GM23338 (cell line): ENCODE data around the gene GRIA4. TPM values are rescaled to one million over a fixed set of nuclear protein-coding genes. Genes with fewer than 3 reads are reported as not detected.

Experiments used
- ATAC-seq: fragments of 200-7000 bp; cut with Tn5 transposase; 3 replicates; pipeline ENCODE4 v1.9.1; 2020
- DNase-seq: peaks from one replicate; pipeline ENCODE4 v3.0.0-alpha.2; 2015; ENCODE audit warnings: low spot score
- H2AFZ ChIP-seq: fragments of 200-600 bp; sonication (generic); 2 replicates; pipeline ENCODE4 v1.8.0; 2016; ENCODE audit warnings: antibody characterized with exemption, mild to moderate bottlenecking, moderate library complexity
- H3F3A ChIP-seq: fragments of 200-600 bp; sonication (generic); replicated peaks from 2 replicates; pipeline ENCODE4 v1.8.0; 2017; ENCODE audit warnings: antibody characterized with exemption, mixed run types, low read depth
- H3K27ac ChIP-seq: fragments of 200-600 bp; sonication (generic); 2 replicates; pipeline ENCODE4 v1.6.1; 2016; ENCODE audit warnings: low read depth
- H3K27me3 ChIP-seq: fragments of 200-600 bp; sonication (generic); 2 replicates; pipeline ENCODE4 v1.8.0; 2016; ENCODE audit warnings: mild to moderate bottlenecking, mixed run types, moderate library complexity; ENCODE audit not compliant: insufficient read depth
- H3K36me3 ChIP-seq: fragments of 200-600 bp; sonication (generic); 2 replicates; pipeline ENCODE4 v1.8.0; 2016; ENCODE audit warnings: mild to moderate bottlenecking; ENCODE audit not compliant: insufficient read depth
- H3K4me1 ChIP-seq: fragments of 200-600 bp; sonication (generic); 2 replicates; pipeline ENCODE4 v1.8.0; 2016; ENCODE audit warnings: mild to moderate bottlenecking, moderate library complexity; ENCODE audit not compliant: insufficient read depth
- H3K4me2 ChIP-seq: fragments of 200-600 bp; sonication (generic); 2 replicates; pipeline ENCODE4 v1.7.1; 2017; ENCODE audit warnings: mixed run types
- H3K4me3 ChIP-seq: fragments of 200-600 bp; sonication (generic); 2 replicates; pipeline ENCODE4 v1.6.1; 2016; ENCODE audit warnings: mixed run types
- H3K79me2 ChIP-seq: fragments of 200-600 bp; sonication (generic); replicated peaks from 2 replicates; pipeline ENCODE4 v1.8.0; 2017; ENCODE audit warnings: mild to moderate bottlenecking; ENCODE audit not compliant: insufficient read depth
- H3K9me2 ChIP-seq: fragments of 200-600 bp; sonication (generic); 2 replicates; pipeline ENCODE4 v1.8.0; 2017; ENCODE audit not compliant: insufficient read depth
- H4K20me1 ChIP-seq: fragments of 200-600 bp; sonication (generic); replicated peaks from 2 replicates; pipeline ENCODE4 v1.8.0; 2017; ENCODE audit warnings: mild to moderate bottlenecking; ENCODE audit not compliant: insufficient read depth
- H3K27ac Mint-ChIP-seq: 2 replicates; pipeline ENCODE4 v1.8.0; 2020; ENCODE audit warnings: inconsistent platforms, mild to moderate bottlenecking, moderate library complexity, mixed read lengths
- H3K27me3 Mint-ChIP-seq: 3 replicates; pipeline ENCODE4 v1.8.0; 2022; ENCODE audit warnings: low read depth, mild to moderate bottlenecking, moderate library complexity, mixed read lengths, inconsistent platforms; ENCODE audit not compliant: insufficient read depth, poor library complexity
- H3K36me3 Mint-ChIP-seq: 3 replicates; pipeline ENCODE4 v1.8.0; 2021; ENCODE audit warnings: low read depth, mild to moderate bottlenecking, inconsistent platforms, moderate library complexity, mixed read lengths
- H3K4me1 Mint-ChIP-seq: 3 replicates; pipeline ENCODE4 v1.8.0; 2020; ENCODE audit warnings: mild to moderate bottlenecking, inconsistent platforms, mixed read lengths
- H3K4me3 Mint-ChIP-seq: 3 replicates; pipeline ENCODE4 v1.8.0; 2021; ENCODE audit warnings: moderate library complexity, mild to moderate bottlenecking, inconsistent platforms, mixed read lengths
- H3K9me3 Mint-ChIP-seq: 3 replicates; pipeline ENCODE4 v1.8.0; 2020; ENCODE audit warnings: moderate library complexity, mild to moderate bottlenecking, inconsistent platforms, mixed read lengths
- CREB1 ChIP-seq: fragments of 250-450 bp; sonication (Bioruptor Pico); IDR thresholded peaks from 2 replicates; pipeline ENCODE4 v1.5.0; 2020; ENCODE audit warnings: low read depth, mild to moderate bottlenecking, moderate library complexity
- EZH2 ChIP-seq: fragments of 200-600 bp; sonication (generic); IDR thresholded peaks from one replicate; pipeline ENCODE4 v1.8.0; 2017; ENCODE audit warnings: antibody characterized with exemption, mild to moderate bottlenecking, low read depth; ENCODE audit not compliant: unreplicated experiment
- EZH2phosphoT487 ChIP-seq: fragments of 200-600 bp; sonication (generic); IDR thresholded peaks from one replicate; pipeline ENCODE4 v1.8.1; 2018; ENCODE audit warnings: antibody characterized with exemption; ENCODE audit not compliant: unreplicated experiment
- JUNB ChIP-seq: IDR thresholded peaks from one replicate; pipeline ENCODE4 v1.6.1; 2016; ENCODE audit warnings: antibody characterized with exemption; ENCODE audit not compliant: unreplicated experiment
- NANOG ChIP-seq: IDR thresholded peaks from 2 replicates; pipeline ENCODE4 v1.6.1; 2016; ENCODE audit warnings: antibody characterized with exemption, borderline replicate concordance
- POLR2AphosphoS5 ChIP-seq: IDR thresholded peaks from 2 replicates; pipeline ENCODE4 v1.6.1; 2016; ENCODE audit warnings: antibody characterized with exemption, low read depth
- REST ChIP-seq: IDR thresholded peaks from one replicate; pipeline ENCODE4 v1.6.1; 2018; ENCODE audit warnings: antibody characterized with exemption; ENCODE audit not compliant: unreplicated experiment
- STAT1 ChIP-seq: IDR thresholded peaks from one replicate; pipeline ENCODE4 v1.6.1; 2016; ENCODE audit warnings: antibody characterized with exemption; ENCODE audit not compliant: unreplicated experiment
- ZNF331 ChIP-seq: fragments of 250-450 bp; sonication (Bioruptor Pico); IDR thresholded peaks from 2 replicates; pipeline ENCODE4 v1.5.0; 2020; ENCODE audit warnings: low read depth, mild to moderate bottlenecking, moderate library complexity
- polyA plus RNA-seq: library from polyadenylated mRNA; unstranded; fragments of >200 nt; fragmentation: Nextera tagmentation; extraction: Ambion mirVana; gene quantifications from 2 replicates; pipeline ENCODE4 v1.2.1, GENCODE V29; 2016
- total RNA-seq: library from RNA; depleted of rRNA; stranded (reverse); fragments of >200 nt; shearing (Covaris generic); gene quantifications from 2 replicates; pipeline ENCODE4 v1.2.3, GENCODE V29; 2014
- TF ChIP-seq, protein P1 (sequence below): fragments of 250-450 bp; sonication (Bioruptor Pico); IDR thresholded peaks from 2 replicates; pipeline ENCODE4 v1.5.0; 2020; ENCODE audit warnings: mild to moderate bottlenecking, moderate library complexity
- TF ChIP-seq, protein P2 (sequence below), 2 experiments: fragments of 200-600 bp in 1 of 2; sonication (generic) in 1 of 2; conservative IDR thresholded peaks; 2 replicates each; pipeline versions ENCODE4 v1.5.1 to v1.6.1; 2016 to 2017; ENCODE audit warnings: antibody characterized with exemption in 2 of 2, low read depth in 2 of 2, mild to moderate bottlenecking in 2 of 2, moderate library complexity in 1 of 2

The GRIA4 gene
- total and polyA plus RNA-seq, 2 experiments from 2014 or later = 17.8 to 71.1 TPM

GRCh38 chr11:105840391-105840790, 230.5 kb downstream of the GRIA4 start:
- H2AFZ ChIP-seq = no peak overlapping the region
- Mint-ChIP-seq H3K27ac (no peak overlapping the region), H3K9me3 (no peaks in the 10 kb centered on the region), H3K27me3 (no peaks in the 10 kb centered on the region), H3K36me3 (no peaks in the 10 kb centered on the region), H3K4me1 (no peaks in the 10 kb centered on the region), H3K4me3 (no peak overlapping the region)
- H3K27me3 ChIP-seq = no peaks in the 10 kb centered on the region
- no peaks in the 10 kb centered on the region for H3K79me2 ChIP-seq
- no peak overlapping the region for H3K27ac ChIP-seq
- no peaks in the 10 kb centered on the region for H3K4me1 ChIP-seq
- ATAC-seq = no peak
- no peak for DNase-seq
- H3K4me3 ChIP-seq = no peak overlapping the region
- H3K36me3 ChIP-seq = no peaks in the 10 kb centered on the region; the same call in 1 of the 2 replicates
- H3K9me2 ChIP-seq = no peaks in the 10 kb centered on the region; the same call in none of the 2 replicates
- no peaks in the 10 kb centered on the region for H4K20me1 ChIP-seq
- H3K4me2 ChIP-seq = no peak overlapping the region
- no peaks in the 10 kb centered on the region for H3F3A ChIP-seq
- TF ChIP-seq REST (no peak), ZNF331 (CRISPR knock-in tag) (no peak), CREB1 (CRISPR knock-in tag) (no peak), JUNB (no peak), EZH2phosphoT487 (no peak), EZH2 (no peak), NANOG (no peak), POLR2AphosphoS5 (no peak), STAT1 (no peak)
- TF ChIP-seq, protein P1, sequence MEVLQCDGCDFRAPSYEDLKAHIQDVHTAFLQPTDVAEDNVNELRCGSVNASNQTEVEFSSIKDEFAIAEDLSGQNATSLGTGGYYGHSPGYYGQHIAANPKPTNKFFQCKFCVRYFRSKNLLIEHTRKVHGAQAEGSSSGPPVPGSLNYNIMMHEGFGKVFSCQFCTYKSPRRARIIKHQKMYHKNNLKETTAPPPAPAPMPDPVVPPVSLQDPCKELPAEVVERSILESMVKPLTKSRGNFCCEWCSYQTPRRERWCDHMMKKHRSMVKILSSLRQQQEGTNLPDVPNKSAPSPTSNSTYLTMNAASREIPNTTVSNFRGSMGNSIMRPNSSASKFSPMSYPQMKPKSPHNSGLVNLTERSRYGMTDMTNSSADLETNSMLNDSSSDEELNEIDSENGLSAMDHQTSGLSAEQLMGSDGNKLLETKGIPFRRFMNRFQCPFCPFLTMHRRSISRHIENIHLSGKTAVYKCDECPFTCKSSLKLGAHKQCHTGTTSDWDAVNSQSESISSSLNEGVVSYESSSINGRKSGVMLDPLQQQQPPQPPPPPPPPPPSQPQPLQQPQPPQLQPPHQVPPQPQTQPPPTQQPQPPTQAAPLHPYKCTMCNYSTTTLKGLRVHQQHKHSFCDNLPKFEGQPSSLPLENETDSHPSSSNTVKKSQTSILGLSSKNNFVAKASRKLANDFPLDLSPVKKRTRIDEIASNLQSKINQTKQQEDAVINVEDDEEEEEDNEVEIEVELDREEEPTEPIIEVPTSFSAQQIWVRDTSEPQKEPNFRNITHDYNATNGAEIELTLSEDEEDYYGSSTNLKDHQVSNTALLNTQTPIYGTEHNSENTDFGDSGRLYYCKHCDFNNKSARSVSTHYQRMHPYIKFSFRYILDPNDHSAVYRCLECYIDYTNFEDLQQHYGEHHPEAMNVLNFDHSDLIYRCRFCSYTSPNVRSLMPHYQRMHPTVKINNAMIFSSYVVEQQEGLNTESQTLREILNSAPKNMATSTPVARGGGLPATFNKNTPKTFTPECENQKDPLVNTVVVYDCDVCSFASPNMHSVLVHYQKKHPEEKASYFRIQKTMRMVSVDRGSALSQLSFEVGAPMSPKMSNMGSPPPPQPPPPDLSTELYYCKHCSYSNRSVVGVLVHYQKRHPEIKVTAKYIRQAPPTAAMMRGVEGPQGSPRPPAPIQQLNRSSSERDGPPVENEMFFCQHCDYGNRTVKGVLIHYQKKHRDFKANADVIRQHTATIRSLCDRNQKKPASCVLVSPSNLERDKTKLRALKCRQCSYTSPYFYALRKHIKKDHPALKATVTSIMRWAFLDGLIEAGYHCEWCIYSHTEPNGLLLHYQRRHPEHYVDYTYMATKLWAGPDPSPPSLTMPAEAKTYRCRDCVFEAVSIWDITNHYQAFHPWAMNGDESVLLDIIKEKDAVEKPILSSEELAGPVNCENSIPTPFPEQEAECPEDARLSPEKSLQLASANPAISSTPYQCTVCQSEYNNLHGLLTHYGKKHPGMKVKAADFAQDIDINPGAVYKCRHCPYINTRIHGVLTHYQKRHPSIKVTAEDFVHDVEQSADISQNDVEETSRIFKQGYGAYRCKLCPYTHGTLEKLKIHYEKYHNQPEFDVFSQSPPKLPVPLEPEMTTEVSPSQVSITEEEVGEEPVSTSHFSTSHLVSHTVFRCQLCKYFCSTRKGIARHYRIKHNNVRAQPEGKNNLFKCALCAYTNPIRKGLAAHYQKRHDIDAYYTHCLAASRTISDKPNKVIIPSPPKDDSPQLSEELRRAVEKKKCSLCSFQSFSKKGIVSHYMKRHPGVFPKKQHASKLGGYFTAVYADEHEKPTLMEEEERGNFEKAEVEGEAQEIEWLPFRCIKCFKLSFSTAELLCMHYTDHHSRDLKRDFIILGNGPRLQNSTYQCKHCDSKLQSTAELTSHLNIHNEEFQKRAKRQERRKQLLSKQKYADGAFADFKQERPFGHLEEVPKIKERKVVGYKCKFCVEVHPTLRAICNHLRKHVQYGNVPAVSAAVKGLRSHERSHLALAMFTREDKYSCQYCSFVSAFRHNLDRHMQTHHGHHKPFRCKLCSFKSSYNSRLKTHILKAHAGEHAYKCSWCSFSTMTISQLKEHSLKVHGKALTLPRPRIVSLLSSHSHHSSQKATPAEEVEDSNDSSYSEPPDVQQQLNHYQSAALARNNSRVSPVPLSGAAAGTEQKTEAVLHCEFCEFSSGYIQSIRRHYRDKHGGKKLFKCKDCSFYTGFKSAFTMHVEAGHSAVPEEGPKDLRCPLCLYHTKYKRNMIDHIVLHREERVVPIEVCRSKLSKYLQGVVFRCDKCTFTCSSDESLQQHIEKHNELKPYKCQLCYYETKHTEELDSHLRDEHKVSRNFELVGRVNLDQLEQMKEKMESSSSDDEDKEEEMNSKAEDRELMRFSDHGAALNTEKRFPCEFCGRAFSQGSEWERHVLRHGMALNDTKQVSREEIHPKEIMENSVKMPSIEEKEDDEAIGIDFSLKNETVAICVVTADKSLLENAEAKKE (CRISPR knock-in tag) = no peak
- TF ChIP-seq, protein P2, sequence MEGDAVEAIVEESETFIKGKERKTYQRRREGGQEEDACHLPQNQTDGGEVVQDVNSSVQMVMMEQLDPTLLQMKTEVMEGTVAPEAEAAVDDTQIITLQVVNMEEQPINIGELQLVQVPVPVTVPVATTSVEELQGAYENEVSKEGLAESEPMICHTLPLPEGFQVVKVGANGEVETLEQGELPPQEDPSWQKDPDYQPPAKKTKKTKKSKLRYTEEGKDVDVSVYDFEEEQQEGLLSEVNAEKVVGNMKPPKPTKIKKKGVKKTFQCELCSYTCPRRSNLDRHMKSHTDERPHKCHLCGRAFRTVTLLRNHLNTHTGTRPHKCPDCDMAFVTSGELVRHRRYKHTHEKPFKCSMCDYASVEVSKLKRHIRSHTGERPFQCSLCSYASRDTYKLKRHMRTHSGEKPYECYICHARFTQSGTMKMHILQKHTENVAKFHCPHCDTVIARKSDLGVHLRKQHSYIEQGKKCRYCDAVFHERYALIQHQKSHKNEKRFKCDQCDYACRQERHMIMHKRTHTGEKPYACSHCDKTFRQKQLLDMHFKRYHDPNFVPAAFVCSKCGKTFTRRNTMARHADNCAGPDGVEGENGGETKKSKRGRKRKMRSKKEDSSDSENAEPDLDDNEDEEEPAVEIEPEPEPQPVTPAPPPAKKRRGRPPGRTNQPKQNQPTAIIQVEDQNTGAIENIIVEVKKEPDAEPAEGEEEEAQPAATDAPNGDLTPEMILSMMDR (conservative IDR thresholded peaks at IDR 0.05; ENCODE audit: low read depth in 2 of 2) = no peak
